HepG2 (cell line): Measurements from ENCODE around the gene LENEP. TPM values are rescaled to one million over a fixed set of nuclear protein-coding genes. Genes with fewer than 3 reads are reported as not detected.
A peak's percentile ranks its signal among the peaks of the same experiment; 100 is the strongest.

ENCODE experiments used
- ATAC-seq: fragments of 200-7000 bp; cut with Tn5 transposase; 3 replicates; pipeline ENCODE4 v1.9.1; 2020; ENCODE audit warnings: mild to moderate bottlenecking, moderate library complexity
- BruUV-seq: library from RNA; stranded (reverse); fragments of 400-500 nt; replicated peaks from 2 replicates; lab custom pipeline; 2021; lab: Mats Ljungman, UMichigan
- CTCF ChIA-PET: fragments of 300-600 bp; formaldehyde crosslinking; extraction: SDS; loops from one replicate; lab custom pipeline; 2021; ENCODE audit warnings: low total read pairs, inconsistent platforms, low intra/inter-chr PET ratio; lab: Yijun Ruan, JAX
- POLR2A ChIA-PET: fragments of 350-600 bp; sonication (Branson Sonifier 250); formaldehyde crosslinking; loops from one replicate; lab custom pipeline; 2020; ENCODE audit warnings: antibody characterized with exemption, inconsistent platforms; lab: Yijun Ruan, JAX
- DNase-seq: peaks from one replicate; pipeline ENCODE4 v3.0.0-alpha.2; 2015; ENCODE audit warnings: low spot score
- FAIRE-seq: peaks from 3 replicates; lab custom pipeline; 2011; peaks lifted over from hg19 to GRCh38; lab: Jason Lieb, UNC
- H2AFZ ChIP-seq: one replicate; pipeline ENCODE4 v1.6.1; 2011; ENCODE audit warnings: low read length, inconsistent platforms
- H3K27ac ChIP-seq: fragments of 300-600 bp; 3 replicates; pipeline ENCODE4 v1.8.0; 2011; ENCODE audit warnings: mixed run types, mild to moderate bottlenecking, mixed read lengths, low read length, inconsistent platforms; ENCODE audit not compliant: insufficient read depth; ENCODE audit errors: extremely low read length
- H3K27me3 ChIP-seq, 2 experiments: fragments of 200-600 bp in 1 of 2; 2 replicates in 1 of 2; 3 replicates in 1 of 2; pipeline versions ENCODE4 v1.6.0 to v1.8.0; 2011; ENCODE audit warnings: low read length in 2 of 2, mild to moderate bottlenecking in 2 of 2, moderate library complexity in 2 of 2, inconsistent platforms in 1 of 2; ENCODE audit not compliant: insufficient read depth in 2 of 2, control insufficient read depth in 1 of 2
- H3K36me3 ChIP-seq, 2 experiments: fragments of 200-600 bp in 1 of 2; replicated peaks in 1 of 2; 2 replicates in 1 of 2; 3 replicates in 1 of 2; pipeline versions ENCODE4 v1.5.1 to v1.8.0; 2011; ENCODE audit warnings: low read length in 2 of 2, inconsistent platforms in 1 of 2; ENCODE audit not compliant: insufficient read depth in 2 of 2, control insufficient read depth in 1 of 2
- H3K4me1 ChIP-seq: 2 replicates; pipeline ENCODE4 v1.5.1; 2012; ENCODE audit warnings: low read length, inconsistent platforms; ENCODE audit not compliant: insufficient read depth
- H3K4me2 ChIP-seq: 2 replicates; pipeline ENCODE4 v1.6.0; 2011; ENCODE audit warnings: low read depth, low read length, inconsistent platforms
- H3K4me3 ChIP-seq, 3 experiments: fragments of 200-600 bp in 1 of 3; sonication (generic), shearing (Covaris generic) in 1 of 3; replicated peaks in 1 of 3; 2 replicates each; pipeline ENCODE4 v1.5.1; 2011 to 2016; ENCODE audit warnings: low read length in 3 of 3, inconsistent platforms in 2 of 3, low read depth in 2 of 3, mild to moderate bottlenecking in 2 of 3, control low read depth in 1 of 3, mixed read lengths in 1 of 3; ENCODE audit not compliant: insufficient read depth in 1 of 3
- H3K79me2 ChIP-seq: one replicate; pipeline ENCODE4 v1.6.1; 2011; ENCODE audit warnings: low read length, inconsistent platforms; ENCODE audit not compliant: insufficient read depth
- H3K9ac ChIP-seq: 2 replicates; pipeline ENCODE4 v1.6.0; 2011; ENCODE audit warnings: mild to moderate bottlenecking, low read depth, low read length, inconsistent platforms; ENCODE audit not compliant: insufficient read depth
- H3K9me3 ChIP-seq: 2 replicates; pipeline ENCODE4 v1.5.1; 2012; ENCODE audit warnings: mild to moderate bottlenecking, low read length
- H4K20me1 ChIP-seq: 2 replicates; pipeline ENCODE4 v1.6.0; 2011; ENCODE audit warnings: inconsistent platforms, mild to moderate bottlenecking, low read length, moderate library complexity; ENCODE audit not compliant: insufficient read depth
- CC2D1A ChIP-seq: sonication (generic); formaldehyde crosslinking; IDR thresholded peaks from 2 replicates; pipeline ENCODE4 v1.8.1; 2023; ENCODE audit warnings: mild to moderate bottlenecking, missing genetic modification reagents
- EHMT2 ChIP-seq: fragments of 200-600 bp; sonication (generic); IDR thresholded peaks from 2 replicates; pipeline ENCODE4 v1.7.0; 2017; ENCODE audit warnings: antibody characterized with exemption, low read depth, low read length, borderline replicate concordance
- ETS1 ChIP-seq: sonication (generic); formaldehyde crosslinking; IDR thresholded peaks from 2 replicates; pipeline ENCODE4 v1.4.0; 2020; ENCODE audit warnings: missing genetic modification reagents
- KDM4B ChIP-seq: sonication (generic); formaldehyde crosslinking; IDR thresholded peaks from 2 replicates; pipeline ENCODE4 v1.4.0; 2020; ENCODE audit warnings: missing genetic modification reagents
- KLF6 ChIP-seq: IDR thresholded peaks from 2 replicates; pipeline ENCODE4 v1.8.0; 2016; ENCODE audit warnings: missing biosample characterization, missing genetic modification reagents
- NFKBIZ ChIP-seq: IDR thresholded peaks from 2 replicates; pipeline ENCODE4 v1.6.1; 2018; ENCODE audit warnings: missing genetic modification reagents, missing compliant biosample characterization
- TEAD3 ChIP-seq: optimal IDR thresholded peaks from 2 replicates; pipeline ENCODE3; 2016; ENCODE audit warnings: borderline replicate concordance
- TFDP2 ChIP-seq: sonication (generic); formaldehyde crosslinking; IDR thresholded peaks from 2 replicates; pipeline ENCODE4 v1.4.0; 2020; ENCODE audit warnings: missing genetic modification reagents
- ZNF124 ChIP-seq: sonication (generic); formaldehyde crosslinking; IDR thresholded peaks from 2 replicates; pipeline ENCODE4 v1.4.0; 2020; ENCODE audit warnings: missing genetic modification reagents
- ZNF550 ChIP-seq: sonication (generic); formaldehyde crosslinking; IDR thresholded peaks from 2 replicates; pipeline ENCODE4 v1.4.0; 2020; ENCODE audit warnings: mild to moderate bottlenecking, missing genetic modification reagents, borderline replicate concordance
- ZNF607 ChIP-seq: sonication (generic); formaldehyde crosslinking; IDR thresholded peaks from 2 replicates; pipeline ENCODE4 v1.5.1; 2020; ENCODE audit warnings: missing genetic modification reagents, mild to moderate bottlenecking, borderline replicate concordance
- ZSCAN21 ChIP-seq: sonication (generic); formaldehyde crosslinking; IDR thresholded peaks from 2 replicates; pipeline ENCODE4 v1.8.0; 2022; ENCODE audit warnings: mild to moderate bottlenecking, missing genetic modification reagents, moderate library complexity, borderline replicate concordance
- ZSCAN30 ChIP-seq: sonication (generic); formaldehyde crosslinking; IDR thresholded peaks from 2 replicates; pipeline ENCODE4 v1.5.0; 2020; ENCODE audit warnings: mild to moderate bottlenecking, missing genetic modification reagents
- ZXDC ChIP-seq: sonication (generic); formaldehyde crosslinking; IDR thresholded peaks from 2 replicates; pipeline ENCODE4 v1.5.0; 2020; ENCODE audit warnings: mild to moderate bottlenecking, missing genetic modification reagents
- WGBS: methylation state at CpG from one replicate; pipeline ENCODE4 v1.1.6; 2017; ENCODE audit warnings: low lambda C conversion rate; 5-methylcytosine and 5-hydroxymethylcytosine counted together
- in situ Hi-C: cut with HindIII; loops from 2 replicates; pipeline ENCODE4 v1.10.0; 2017; ENCODE audit warnings: low pct_unique_long_range_greater_than_20kb; ENCODE audit not compliant: extremely low pct_ligation_motif_present
- intact Hi-C: fragments of 100-400 bp; cut with micrococcal nuclease; formaldehyde crosslinking; loops from one replicate; pipeline ENCODE4 v1.10.0; 2022; ENCODE audit not compliant: unreplicated experiment
- polyA plus RNA-seq, 8 experiments: library from polyadenylated mRNA; depleted of rRNA in 3 of 8; stranded (reverse) in 7 of 8; unstranded in 1 of 8; fragments of >200 nt; fragmentation: Illumina TruSeq in 4 of 8; extraction: Trizol in 4 of 8; gene quantifications; 2 replicates each; pipeline versions ENCODE4 v1.2.1 to v1.2.3, GENCODE V29; 2011 to 2016; ENCODE audit warnings: low read depth in 4 of 8, missing spikeins in 1 of 8, mixed read lengths in 1 of 8; ENCODE audit not compliant: insufficient read depth in 1 of 8
- total RNA-seq, 5 experiments: library from RNA; depleted of rRNA; stranded (reverse); fragments of >200 nt; fragmentation: Illumina TruSeq; extraction: Trizol; gene quantifications; 2 replicates each; pipeline ENCODE4 v1.2.3, GENCODE V29; 2016; ENCODE audit warnings: low read depth in 1 of 5

LENEP gene
- total and polyA plus RNA-seq, 2 of the 13 experiments (the other 11 are each of a cell fraction or from before 2014, with no cell fraction given) = 0.29 TPM; not detected in 1

DNA sequence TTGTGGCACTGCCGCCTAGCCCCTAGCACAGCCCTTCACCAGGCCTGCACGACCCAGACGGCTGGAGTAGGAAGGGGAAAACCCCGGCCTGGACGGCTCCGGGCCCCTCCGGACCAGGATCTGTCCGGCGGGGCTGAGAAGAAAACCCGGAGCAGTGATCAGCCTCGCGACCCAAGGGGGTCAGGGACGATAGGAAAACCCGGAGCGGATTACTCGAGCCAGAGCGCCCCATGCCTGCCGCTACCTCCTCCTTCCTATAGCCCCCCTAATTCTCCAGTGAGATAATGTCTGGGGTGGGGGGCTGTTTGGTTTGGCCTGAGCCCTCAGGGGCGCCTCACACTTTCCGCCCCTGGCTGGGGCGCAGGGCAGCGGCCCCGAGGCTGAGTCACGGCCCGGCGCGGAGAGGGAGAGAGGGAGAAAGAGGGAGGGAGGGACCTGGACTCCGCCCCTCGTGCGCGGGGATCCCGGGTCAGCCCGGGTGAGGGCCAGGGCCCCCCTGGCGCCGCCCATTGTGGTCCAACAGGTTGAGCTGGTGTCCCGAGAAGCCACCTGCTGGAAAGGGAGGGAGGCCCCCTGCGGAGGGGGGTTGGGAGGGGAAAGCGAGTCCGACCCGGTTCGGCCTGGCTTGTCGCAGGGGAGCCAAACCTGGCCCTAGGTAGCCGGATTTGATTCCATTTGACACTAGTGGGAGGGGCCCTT lies 7.5 kb downstream of the LENEP start:
- FAIRE-seq (peak; percentile 70), DNase-seq (peak; percentile 93), ATAC-seq (peak; percentile 68)
- Histone ChIP-seq H3K4me1 (peaks cover 37% of the 10 kb centered on the region), H4K20me1 (no peaks in the 10 kb centered on the region), H2AFZ (no peak overlapping the region), H3K27ac (peak overlapping the region; percentile 97), H3K4me3 (peak overlapping the region; percentile 70 to 86 (median 84)), H3K79me2 (peaks cover 20% of the 10 kb centered on the region), H3K36me3 (no peaks in the 10 kb centered on the region), H3K9me3 (no peaks in the 10 kb centered on the region), H3K9ac (peak overlapping the region; percentile 83), H3K4me2 (peak overlapping the region; percentile 100), H3K27me3 (no peaks in the 10 kb centered on the region; a peak in 1 of 5 replicates)
- WGBS = 0% methylated on average over 8 of the region's 43 CpGs
- CTCF ChIA-PET = interaction anchor here (1.8 to 6.8 kb wide), 2 partner anchors 17 to 83 kb away, joined by 4 to 54 read pairs; no protein-coding TSS in a partner anchor
- BruUV-seq = no TSS peak
- POLR2A ChIA-PET = interaction anchor here (0.6 to 6.7 kb wide), 27 partner anchors 7 to 441 kb away, joined by 3 to 90 read pairs (median 6); partner anchors contain the start of genes ADAM15, FLAD1, LENEP and PBXIP1
- in situ Hi-C loops (no loop called here), intact Hi-C loops (loop anchor here (1.0 to 5.0 kb wide), 4 partner anchors 16 to 444 kb away; partner anchors contain the start of genes PYGO2 and UBE2Q1)
- no peak; the same call in 1 of the 2 replicates for TF ChIP-seq ZNF607 (CRISPR knock-in tag)
- TF ChIP-seq ETS1 = no peak
- TF ChIP-seq ZXDC = 0 out of 2 replicates have a peak, but pooled peaks have one; percentile 19
- 0 out of 2 replicates have a peak, but pooled peaks have one; percentile 46 for TF ChIP-seq ZSCAN21
- no peak for TF ChIP-seq EHMT2
- no peak for TF ChIP-seq CC2D1A (CRISPR knock-in tag)
- peak; percentile 62 for TF ChIP-seq KLF6 (CRISPR knock-in tag)
- TF ChIP-seq ZNF550 (CRISPR knock-in tag) = no peak
- 0 out of 2 replicates have a peak, but pooled peaks have one; percentile 64 for TF ChIP-seq KDM4B (CRISPR knock-in tag)
- peak; percentile 72 for TF ChIP-seq TFDP2 (CRISPR knock-in tag)
- TF ChIP-seq ZNF124 (CRISPR knock-in tag) = peak; percentile 86; the same call in 1 of the 2 replicates
- peak; percentile 32 for TF ChIP-seq NFKBIZ (CRISPR knock-in tag)
- no peak for TF ChIP-seq ZSCAN30 (CRISPR knock-in tag)
- TF ChIP-seq TEAD3 = no peak
